Subcutaneous abdominal adipose tissue (tissue), 5 donors: ENCODE results near the gene LRRC43.

Experiments used
- H3K27ac ChIP-seq: one replicate; pipeline ENCODE4 v1.7.0; 2013; ENCODE audit warnings: low read depth, mild to moderate bottlenecking, inconsistent platforms, low read length, moderate library complexity
- H3K27me3 ChIP-seq, 5 donors: one replicate each; pipeline ENCODE4 v1.7.0; 2013; ENCODE audit warnings: low read length in 5 of 5, inconsistent platforms in 1 of 5; ENCODE audit not compliant: control insufficient read depth in 5 of 5, insufficient read depth in 4 of 5
- H3K36me3 ChIP-seq, 5 donors: one replicate each; pipeline ENCODE4 v1.7.0; 2013; ENCODE audit warnings: low read length in 5 of 5; ENCODE audit not compliant: control insufficient read depth in 5 of 5, insufficient read depth in 5 of 5
- H3K4me1 ChIP-seq, 5 donors: one replicate each; pipeline ENCODE4 v1.7.0; 2013; ENCODE audit warnings: low read length in 5 of 5, mild to moderate bottlenecking in 3 of 5, moderate library complexity in 1 of 5; ENCODE audit not compliant: control insufficient read depth in 5 of 5, insufficient read depth in 5 of 5
- H3K4me3 ChIP-seq, 5 donors: one replicate each; pipeline ENCODE4 v1.7.0; 2013; ENCODE audit warnings: low read length in 5 of 5, low read depth in 1 of 5
- H3K9ac ChIP-seq, 5 donors: one replicate each; pipeline ENCODE4 v1.7.0; 2013; ENCODE audit warnings: low read length in 5 of 5, mild to moderate bottlenecking in 4 of 5, moderate library complexity in 3 of 5
- H3K9me3 ChIP-seq, 5 donors: one replicate each; pipeline ENCODE4 v1.7.0; 2013; ENCODE audit warnings: low read length in 5 of 5; ENCODE audit not compliant: control insufficient read depth in 5 of 5
- donor health status: healthy.
- donor health status: healthy.
- donor health status: healthy.
- donor health status: healthy.
- donor health status: healthy.

LRRC43 gene

DNA sequence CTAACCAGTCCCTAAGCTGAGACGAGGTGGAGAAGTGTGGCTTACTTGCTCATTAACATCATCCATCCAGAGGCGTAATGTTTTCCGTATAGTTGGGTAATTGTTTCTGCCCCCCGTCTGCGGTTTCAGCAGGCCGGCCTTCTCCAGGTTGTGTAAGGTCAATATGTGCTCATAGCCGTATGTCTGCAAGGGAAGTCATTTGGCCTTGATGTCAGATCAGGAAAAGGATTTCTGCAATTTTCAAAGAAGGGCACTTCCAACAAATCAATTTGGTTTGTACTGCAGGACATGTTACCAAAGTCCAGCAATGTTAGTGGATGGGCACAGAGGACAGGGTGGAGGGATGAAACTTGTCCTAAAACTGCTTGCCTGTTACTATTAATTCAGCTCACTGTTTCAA is 52.8 kb downstream of the LRRC43 start:
- H3K36me3 ChIP-seq: peaks cover 21 to 74% (median 61%) of the 10 kb centered on the region in 5 donors
- no peak overlapping the region for H3K27ac ChIP-seq
- H3K27me3 ChIP-seq: no peaks in the 10 kb centered on the region
- no peaks in the 10 kb centered on the region for H3K9me3 ChIP-seq
- H3K9ac ChIP-seq: no peak overlapping the region
- no peaks in the 10 kb centered on the region for H3K4me1 ChIP-seq
- no peak overlapping the region for H3K4me3 ChIP-seq

DNA sequence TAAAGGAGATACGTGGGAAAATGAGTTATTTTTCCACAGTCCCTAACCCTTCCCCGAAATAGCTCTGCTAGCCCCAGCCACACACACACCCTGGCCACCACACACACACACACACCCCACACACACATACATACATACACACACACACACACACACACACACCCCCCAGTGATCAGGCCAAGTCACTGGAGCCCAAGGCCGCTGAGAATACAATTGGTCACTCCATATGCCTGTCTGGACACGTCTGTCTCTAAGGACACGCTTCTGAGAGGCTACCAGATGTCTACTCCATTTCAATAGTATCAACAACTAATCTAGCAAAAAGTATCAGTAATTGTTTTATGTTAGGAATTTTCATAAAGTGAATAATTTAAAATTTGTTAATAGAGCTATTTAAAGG is 55.9 kb downstream of the LRRC43 start:
- Histone ChIP-seq H3K9ac (no peak overlapping the region), H3K36me3 (peaks cover 8 to 65% (median 44%) of the 10 kb centered on the region in 5 donors), H3K4me1 (no peaks in the 10 kb centered on the region), H3K4me3 (no peak overlapping the region), H3K27ac (no peak overlapping the region), H3K27me3 (no peaks in the 10 kb centered on the region), H3K9me3 (no peaks in the 10 kb centered on the region)

DNA sequence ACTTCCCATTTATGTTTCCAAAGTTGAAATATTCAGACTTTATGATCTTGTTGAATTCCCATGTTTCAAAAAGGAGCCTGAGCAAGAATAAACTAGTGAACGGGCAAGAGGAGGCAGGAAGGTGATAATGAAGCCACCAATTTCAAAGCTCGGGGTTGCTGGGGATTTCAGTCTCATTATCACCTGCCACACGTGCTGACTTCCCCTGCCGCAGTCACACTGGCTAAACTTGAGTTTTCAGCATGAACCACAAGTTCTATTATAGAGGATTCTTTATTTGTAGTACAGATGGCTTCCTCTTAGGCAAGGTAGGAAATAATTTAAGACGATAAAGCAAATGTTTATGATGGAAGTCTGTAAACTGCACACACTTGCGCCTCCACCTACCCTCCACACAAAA is 61.0 kb downstream of the LRRC43 start:
- H3K4me1 ChIP-seq: peaks cover 0 to 5% (median 0%) of the 10 kb centered on the region in 5 donors
- H3K9ac ChIP-seq: no peak overlapping the region
- H3K4me3 ChIP-seq: no peak overlapping the region
- no peaks in the 10 kb centered on the region for H3K9me3 ChIP-seq
- peaks cover 5 to 62% (median 38%) of the 10 kb centered on the region in 5 donors for H3K36me3 ChIP-seq
- no peaks in the 10 kb centered on the region for H3K27me3 ChIP-seq
- no peak overlapping the region for H3K27ac ChIP-seq

DNA sequence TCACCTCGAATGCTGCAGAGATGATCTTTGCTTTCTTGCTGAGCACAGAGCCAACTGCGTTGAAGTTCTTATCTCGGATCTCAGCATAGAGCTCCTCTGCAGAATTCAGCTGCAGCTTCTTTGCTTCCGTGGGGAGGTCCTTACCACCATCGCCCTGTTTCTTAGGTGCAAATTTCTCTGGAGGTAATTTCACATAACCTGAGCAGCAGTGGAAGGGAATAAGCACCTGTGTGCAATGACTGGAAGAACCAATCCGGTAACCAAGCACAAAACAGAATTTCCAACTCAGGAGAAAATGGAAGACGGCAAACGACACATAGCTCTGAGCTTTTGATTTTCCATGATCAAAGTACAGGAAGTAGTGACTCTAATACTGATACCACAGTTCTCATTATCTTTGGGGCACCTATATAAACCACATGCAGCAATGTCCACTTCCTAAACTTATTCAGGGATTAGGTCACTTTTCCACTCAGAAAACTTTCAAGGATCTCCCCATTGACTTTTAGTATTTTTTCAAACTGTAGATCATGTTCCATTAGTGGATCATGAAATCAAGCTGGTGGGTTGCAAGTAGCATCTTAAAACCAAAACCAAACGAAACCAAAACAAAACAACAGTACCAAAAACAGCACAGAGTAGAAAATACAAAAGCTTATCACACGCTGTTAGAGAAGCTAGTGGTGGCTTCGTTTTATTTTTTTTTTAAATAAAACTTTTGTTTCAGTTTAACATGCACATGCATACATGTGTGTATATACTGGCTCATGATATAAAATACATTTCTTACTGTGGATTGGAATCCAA is 61.8 kb downstream of the LRRC43 start:
- H3K9ac ChIP-seq: no peak overlapping the region
- H3K4me3 ChIP-seq: no peak overlapping the region
- H3K36me3 ChIP-seq: peaks cover 9 to 67% (median 44%) of the 10 kb centered on the region in 5 donors

DNA sequence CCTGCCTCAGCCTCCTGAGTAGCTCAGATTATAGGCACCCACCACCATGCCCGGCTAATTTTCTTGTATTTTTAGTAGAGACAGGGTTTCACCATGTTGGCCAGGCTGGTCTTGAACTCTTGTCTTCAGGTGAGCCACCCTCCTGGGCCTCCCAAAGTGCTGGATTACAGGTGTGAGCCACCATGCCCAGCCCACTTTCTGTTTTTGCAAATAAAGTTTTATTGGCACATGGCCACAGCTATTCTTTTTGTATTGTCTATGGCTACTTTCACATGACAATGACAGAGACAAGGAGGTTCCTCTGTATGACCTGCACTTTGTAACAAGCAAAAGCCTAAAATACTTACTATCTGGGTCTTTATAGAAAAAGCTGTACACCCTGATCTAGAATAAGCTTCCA is 62.6 kb downstream of the LRRC43 start:
- peaks cover 6 to 66% (median 45%) of the 10 kb centered on the region in 5 donors for H3K36me3 ChIP-seq

More for the DNA sequence above, 61.8 kb downstream of the LRRC43 start:
- H3K9me3 ChIP-seq: no peaks in the 10 kb centered on the region
- no peaks in the 10 kb centered on the region for H3K27me3 ChIP-seq
- H3K4me1 ChIP-seq: peaks cover 0 to 5% (median 0%) of the 10 kb centered on the region in 5 donors
- H3K27ac ChIP-seq: no peak overlapping the region

DNA sequence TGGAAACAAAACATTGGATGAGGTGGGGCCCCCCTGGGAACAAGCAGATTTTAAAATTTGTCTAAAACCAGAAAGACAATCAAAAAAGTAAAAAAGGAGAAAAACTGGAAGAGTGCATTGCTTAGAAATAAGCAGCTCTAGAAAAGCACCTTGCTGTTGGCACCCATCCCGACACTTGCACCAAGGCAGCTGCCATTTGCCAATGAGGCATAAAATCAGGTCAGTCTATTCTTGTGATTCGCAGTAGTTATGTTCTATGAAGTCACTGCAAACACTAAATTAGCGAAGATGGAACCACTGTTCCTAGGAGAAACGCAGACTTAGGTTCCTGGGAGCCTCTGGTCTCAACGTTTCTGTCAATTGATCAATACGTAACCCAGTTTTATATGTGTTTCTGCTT is 67.1 kb downstream of the LRRC43 start:
- Histone ChIP-seq H3K9ac (no peak overlapping the region), H3K27ac (no peak overlapping the region), H3K4me3 (no peak overlapping the region), H3K9me3 (no peaks in the 10 kb centered on the region), H3K4me1 (peaks cover 0 to 5% (median 0%) of the 10 kb centered on the region in 5 donors), H3K36me3 (peaks cover 5 to 43% (median 31%) of the 10 kb centered on the region in 5 donors), H3K27me3 (no peaks in the 10 kb centered on the region)

More for the DNA sequence above, 62.6 kb downstream of the LRRC43 start:
- no peaks in the 10 kb centered on the region for H3K9me3 ChIP-seq
- no peak overlapping the region for H3K9ac ChIP-seq
- no peak overlapping the region for H3K27ac ChIP-seq
- no peak overlapping the region for H3K4me3 ChIP-seq
- peaks cover 0 to 5% (median 0%) of the 10 kb centered on the region in 5 donors for H3K4me1 ChIP-seq
- H3K27me3 ChIP-seq: no peaks in the 10 kb centered on the region

DNA sequence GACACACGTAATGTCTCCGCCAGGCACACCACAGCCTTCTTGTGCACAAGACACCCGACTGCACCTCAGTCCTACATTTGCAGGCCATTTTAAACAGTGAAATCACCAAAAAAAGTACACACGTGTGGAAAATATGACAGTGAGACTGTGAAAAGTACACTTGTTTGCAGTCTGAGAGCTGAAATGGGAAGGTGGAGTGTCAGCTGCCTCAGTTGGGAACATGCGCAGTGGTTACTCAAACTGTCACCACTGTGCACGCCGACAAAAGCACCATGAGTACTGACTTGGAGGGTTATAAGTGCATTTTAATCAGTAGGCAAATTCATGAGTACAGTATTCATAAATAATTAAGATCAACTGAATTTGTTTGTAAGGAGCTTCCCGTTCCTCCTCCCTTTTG is 67.6 kb downstream of the LRRC43 start:
- H3K9me3 ChIP-seq: no peaks in the 10 kb centered on the region
- peaks cover 0 to 5% (median 0%) of the 10 kb centered on the region in 5 donors for H3K4me1 ChIP-seq
- H3K27me3 ChIP-seq: no peaks in the 10 kb centered on the region
- no peak overlapping the region for H3K9ac ChIP-seq
- H3K36me3 ChIP-seq: peaks cover 5 to 43% (median 31%) of the 10 kb centered on the region in 5 donors
- no peak overlapping the region for H3K27ac ChIP-seq
- no peak overlapping the region for H3K4me3 ChIP-seq
